RPMI8226 (cell line): ENCODE results near the gene CLTCL1.
"Not testable (repeated sequence)": the region's sequence is repeated elsewhere in the genome, so short reads cannot be mapped to it uniquely, and the experiment has no call there.

Source experiments
- DNase-seq: peaks from one replicate; pipeline ENCODE4 v3.0.0-alpha.2; 2015

CLTCL1 gene

DNA sequence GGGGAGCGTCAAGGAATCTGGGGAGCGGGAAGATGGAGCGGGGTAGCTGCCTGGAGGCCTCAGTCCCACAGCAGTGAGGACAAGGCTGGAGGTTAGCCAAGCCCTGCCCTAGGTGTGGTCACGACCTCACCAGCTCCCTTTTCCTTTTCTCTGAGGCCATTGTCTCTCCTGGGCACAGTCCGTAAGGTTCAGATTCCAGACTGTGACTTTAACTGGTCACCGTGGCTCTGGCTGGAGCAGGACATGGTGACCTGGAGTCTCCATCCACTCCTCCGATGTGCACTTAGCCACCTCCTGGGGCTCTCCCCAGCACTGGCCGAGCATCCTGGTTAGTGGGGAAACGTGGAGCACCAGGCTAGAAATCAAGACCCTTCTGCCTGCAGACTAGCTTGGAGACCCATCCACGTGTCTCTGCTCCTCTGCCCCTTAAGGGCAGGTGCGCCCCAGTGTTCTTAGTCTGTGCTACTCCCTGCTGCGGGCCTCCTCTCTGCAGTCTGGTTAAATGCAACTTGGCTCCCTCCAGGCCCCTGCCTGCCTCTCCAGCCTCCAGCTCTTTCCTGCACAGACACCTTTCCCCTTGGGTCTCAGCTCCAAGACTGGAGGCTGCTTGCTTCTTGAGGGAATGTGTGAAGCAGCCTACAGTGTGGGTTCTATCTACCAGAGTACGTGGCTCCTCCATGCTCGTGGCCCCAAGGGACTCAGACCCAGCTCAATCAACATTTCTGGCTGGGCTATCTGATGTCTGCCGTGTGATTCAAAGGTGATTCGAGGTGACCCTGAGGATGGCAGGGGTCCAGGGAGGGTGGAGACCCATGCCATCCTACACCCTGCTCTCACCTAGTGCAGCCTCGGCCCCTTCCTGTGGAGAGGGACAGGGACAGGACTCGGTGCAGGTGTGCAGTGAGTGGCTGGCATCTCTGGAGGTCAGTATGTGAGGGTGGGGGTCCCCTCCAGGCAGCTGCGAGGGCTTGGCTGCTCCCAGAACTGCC, 118.2 kb downstream of the CLTCL1 start:
- DNase-seq: no peak

GRCh38 chr22:19172213-19173046, 119.1 kb downstream of the CLTCL1 start:
- no peak for DNase-seq

DNA sequence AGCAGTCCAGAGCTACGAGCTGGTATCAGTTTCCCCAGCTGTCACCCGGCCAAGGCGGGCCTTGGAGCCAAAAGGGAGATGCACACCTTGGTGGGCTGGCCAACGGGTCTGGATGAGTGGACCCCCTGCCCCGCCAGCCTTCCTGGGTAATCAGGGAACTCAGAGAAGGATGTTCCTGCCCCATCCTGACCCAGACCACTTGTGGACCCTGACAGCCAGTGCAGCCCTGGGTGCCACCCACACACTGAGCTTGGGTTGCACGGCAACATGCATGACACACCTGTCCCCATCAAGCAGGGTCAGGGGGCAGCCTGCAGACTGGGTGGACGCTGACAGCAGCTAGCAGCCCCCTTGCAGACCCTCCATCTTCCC, 121.6 kb downstream of the CLTCL1 start:
- no peak for DNase-seq

DNA sequence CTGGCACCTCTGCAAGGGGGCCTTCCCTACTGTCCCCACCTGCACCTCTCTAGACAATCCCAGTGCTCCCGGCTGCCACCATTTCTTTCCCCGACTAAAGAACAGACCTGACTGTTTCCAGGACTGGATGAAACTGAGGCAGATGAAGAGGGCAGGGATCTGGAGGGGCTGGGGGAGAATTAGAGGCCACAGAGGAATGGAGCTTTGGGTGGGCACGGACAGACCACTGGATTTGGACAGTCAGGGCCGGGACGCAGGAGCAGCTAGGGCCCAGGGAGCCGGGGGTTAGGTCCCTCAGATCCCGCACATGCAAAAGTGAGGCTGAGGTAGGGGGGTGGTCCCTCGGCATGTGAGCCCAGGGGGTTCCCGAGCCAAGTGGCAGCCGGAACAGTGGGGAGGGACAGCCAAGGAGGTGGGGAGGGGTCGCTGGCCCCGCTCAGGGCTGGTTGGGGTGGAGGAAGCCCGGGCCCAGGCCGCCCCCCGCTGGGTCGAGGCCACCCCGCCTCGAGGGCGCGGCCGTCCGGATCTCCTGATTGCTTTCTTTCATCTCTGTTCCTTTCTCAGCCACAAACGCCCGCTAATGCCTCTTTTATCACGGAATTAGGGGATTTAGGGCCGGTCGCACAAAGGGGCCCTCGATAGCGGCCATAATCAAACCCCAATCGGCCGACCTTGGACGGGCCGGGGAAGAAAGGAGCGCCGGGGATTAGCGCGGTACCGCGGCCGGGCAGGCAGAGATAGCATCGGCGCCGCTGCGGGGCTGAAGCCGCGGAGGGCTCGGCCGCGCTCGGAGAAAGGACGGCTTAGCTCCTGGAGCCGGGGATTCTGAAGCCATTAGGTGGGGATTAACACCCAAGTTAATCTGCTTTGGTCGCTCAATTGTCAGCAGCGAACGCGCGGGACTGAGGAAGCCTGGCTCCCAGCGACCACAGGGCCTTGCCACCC, 122.2 kb downstream of the CLTCL1 start:
- no peak for DNase-seq

DNA sequence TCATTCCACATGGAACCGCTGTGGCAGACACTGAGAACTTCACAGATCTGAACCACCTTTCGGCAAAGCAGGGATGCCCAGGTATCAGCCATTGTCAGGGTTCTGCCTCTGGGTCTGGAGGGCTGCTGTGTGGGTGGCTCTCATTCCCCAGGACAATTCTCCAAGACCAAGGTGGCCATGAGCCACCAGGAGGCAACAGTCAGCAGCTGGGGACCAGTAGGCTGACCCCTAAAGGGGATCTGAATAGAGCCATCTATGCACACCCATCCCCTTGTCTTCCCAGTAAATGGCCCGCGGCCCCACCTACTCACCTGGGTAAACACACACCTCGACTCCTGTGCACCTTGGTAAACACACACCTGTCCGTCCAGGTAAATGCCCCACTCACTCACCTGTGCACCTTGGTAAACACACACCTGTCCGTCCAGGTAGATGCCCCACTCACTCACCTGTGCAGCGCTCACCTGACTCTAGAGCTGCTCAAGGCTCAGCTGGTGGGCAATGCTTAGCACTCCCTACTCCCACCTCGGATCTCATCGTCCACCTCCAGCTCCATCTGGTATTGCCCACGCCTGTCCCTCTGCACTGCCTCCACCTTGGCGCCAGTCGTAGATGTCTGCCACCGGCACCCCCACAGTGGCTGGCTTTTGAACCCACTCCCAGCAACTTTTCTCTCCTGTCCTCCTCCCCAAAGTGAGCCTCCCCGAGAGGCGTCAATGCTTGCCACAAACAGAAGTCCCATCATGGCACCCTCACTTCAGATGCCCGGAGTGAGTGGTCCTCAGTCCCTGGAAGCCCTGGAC, 123.2 kb downstream of the CLTCL1 start:
- no peak for DNase-seq

DNA sequence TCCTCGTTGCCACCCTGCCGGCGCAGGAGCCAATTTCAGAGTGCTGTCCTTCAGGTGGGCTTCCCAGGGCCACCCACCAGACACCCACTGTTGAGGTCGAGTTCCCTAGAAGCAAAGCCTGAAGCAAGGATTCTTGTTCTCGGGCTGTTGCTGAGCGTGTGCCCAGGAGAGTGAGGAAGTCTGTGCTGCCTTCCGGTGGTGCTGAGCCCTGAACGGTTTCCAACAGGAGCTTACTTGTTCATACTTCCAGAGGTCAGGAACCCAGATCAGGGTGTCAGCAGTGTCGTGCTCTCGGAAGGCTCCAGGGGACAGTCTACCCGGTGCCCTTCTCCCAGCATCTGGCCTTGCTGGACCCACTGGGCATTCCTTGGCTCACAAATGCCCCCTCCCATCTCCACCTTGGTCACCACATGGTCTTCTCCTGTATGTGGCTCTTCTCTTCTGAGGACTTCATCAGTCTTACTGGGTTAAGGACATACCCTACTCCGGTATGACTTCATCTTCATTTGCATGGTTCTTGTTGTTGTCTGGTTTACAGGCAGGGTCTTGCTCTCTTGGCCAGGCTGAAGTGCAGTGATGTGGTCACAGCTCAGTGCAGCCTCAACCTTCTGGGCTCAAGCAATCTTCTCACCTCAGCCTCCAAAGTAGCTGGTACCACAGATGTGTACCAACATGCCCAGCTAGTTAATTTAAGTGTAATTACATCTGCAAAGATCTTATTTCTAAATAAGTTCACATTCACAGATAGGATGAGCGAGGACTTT, 124.2 kb downstream of the CLTCL1 start:
- DNase-seq: no peak

DNA sequence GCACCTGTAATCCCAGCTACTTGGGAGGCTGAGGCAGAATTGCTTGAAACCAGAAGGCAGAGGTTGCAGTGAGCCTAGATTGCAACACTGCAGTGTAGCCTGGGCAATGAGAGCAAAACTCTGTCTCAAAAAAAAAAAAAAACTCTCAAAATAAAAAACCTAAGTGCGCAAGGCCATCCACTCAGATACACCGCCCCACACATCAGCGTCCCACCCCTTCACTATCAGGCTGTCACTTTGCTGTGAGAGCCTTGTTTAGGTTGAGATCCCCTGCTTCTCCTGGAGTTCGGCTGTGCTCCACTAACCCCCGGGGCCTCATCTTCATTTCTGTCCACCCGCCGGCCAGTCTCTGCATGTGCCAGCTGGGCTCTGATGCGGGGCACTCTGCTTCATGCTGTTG, 125.1 kb downstream of the CLTCL1 start:
- no peak for DNase-seq

GRCh38 chr22:19164425-19164824, 127.1 kb downstream of the CLTCL1 start:
- no peak for DNase-seq

- not testable (repeated sequence) for DNase-seq
These were observed 132.9 kb downstream of the CLTCL1 start for GRCh38 chr22:19158649-19159048.

DNA sequence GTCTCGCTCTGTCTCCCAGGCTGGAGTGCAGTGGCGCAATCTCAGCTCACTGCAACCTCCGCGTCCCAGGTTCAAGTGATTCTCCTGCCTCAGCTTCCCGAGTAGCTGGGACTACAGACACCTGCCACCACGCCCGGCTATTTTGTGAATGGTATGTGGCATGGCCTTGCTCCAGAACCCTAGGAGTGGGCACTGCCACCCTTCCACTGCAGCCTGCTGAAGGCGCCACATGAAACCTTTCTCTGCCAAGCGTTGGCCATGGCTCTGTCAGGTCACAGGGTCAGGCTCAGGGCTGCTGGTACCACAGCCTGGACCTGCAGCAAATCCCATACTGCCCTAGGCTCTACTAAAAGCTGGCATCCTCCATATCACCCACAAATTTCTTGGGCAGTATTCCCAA, 135.4 kb downstream of the CLTCL1 start:
- DNase-seq: not testable (repeated sequence)

DNA sequence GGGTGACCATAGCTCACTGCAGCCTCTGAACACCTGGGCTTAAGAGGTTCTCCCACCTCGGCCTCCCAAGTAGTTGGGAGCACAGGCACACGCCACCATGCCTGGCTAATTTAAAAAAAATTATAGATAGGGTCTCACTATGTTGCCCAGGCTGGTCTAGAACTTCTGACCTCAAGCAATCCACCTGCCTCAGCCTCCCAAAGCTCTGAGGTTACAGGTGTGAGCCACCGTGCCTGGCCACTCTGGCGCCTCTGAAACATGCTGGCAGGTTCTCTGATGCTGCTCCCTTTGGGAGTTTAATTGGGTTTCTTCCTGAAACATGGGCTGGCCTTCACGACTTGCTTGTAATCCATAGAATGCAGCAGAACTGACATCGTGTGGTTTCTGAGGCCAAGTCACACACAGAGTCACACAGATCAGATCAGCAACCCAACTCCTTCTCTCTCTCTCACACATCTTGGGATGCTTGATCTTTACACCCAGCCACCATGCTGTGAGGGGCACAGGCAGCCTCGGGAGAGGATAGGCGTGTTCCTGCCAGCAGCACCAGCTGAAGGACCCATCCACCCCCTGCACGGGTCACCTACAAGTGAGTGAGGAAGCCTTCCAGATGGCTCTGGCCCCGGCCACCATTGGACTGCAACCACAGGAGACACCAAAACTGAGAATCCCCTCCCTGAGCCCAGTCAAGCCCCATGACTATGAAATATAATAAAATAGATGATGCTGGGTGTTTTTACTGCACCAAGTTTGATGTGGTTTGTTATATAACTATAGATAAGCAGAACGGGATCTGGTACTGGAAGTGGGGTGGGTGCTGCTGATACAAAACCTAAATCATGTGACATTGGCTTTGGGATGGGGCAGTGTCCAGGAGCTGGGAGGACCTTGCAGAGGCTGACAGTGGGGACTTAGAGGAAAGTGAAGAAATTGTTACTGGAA, 138.3 kb downstream of the CLTCL1 start:
- no peak for DNase-seq

- DNase-seq: no peak
These were observed 140.0 kb downstream of the CLTCL1 start for GRCh38 chr22:19151329-19152191.

DNA sequence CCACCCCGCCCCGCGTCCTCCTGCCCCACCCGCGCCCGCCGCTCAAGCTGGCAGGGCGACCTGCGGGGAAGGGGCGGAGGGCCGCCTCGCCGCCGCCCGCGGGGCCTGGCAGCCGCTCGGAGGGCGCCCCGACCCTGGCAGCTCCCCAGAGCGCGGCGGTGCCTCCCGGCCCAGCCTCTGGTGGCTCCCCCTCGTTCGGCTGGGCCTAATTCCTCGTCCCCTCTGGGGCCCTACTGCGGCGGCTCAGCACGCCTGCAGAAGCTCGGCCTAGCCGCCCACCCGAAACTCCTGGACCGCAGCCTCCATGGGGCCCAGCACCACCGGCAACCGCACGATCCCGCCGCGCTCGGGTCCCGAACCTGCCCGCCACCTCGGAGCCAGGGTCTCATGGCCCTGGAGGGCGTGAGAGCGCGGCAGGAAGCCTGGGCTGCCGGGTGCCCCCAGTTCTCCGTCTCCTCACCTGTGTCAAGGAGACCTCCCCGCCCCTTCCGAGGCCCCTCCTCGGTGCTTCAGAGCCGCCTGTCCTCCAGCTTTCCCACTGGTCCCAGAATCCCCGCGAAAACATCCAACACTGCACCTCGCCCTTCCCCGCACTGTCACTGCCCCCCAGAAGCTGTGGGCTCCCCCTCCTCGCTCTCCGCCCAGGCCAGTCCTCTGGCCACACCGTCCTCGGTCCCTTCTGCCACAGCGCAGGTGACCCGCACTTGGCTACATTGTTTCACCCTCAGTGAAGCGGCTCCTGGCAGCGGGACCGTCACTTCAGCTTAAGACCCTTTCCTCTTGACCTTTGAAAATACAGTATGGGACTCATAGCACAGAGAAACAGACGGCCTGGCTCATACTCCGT, 140.8 kb downstream of the CLTCL1 start:
- no peak for DNase-seq

DNA sequence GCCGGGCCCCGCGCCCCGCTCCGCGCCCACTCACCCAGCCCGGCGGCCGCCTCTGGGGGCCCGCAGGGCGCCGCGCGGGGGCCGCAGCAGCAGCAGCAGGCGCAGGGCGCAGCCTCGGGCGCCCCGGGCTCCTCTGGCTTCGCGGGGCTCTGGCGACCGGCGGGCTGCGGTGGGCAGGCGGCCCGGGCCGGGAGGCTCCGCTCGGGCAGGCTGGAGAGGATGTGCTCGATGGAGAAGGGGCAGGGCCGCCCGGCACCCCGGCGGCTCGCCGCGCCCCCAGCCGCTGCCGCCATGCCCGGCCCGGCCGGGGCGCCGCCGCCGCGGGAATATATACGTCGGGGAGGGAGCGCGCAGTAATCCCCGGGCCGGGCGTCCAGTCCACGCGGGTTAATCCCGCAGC, 141.5 kb downstream of the CLTCL1 start, which contains the start of gene GSC2:
TSS of gene GSC2 (minus strand) at position 302 of the 400 bp plus-strand sequence. CDS start at position 293, 9 bp downstream.
- no peak for DNase-seq

- no peak for DNase-seq
These were observed 142.3 kb downstream of the CLTCL1 start for GRCh38 chr22:19149047-19149883.

- DNase-seq: no peak
These were observed 143.0 kb downstream of the CLTCL1 start for GRCh38 chr22:19148417-19149046.
